SK-N-SH treated with all-trans-retinoic acid at 6 μM for 48 hours (cell line): ENCODE measurements around the gene PLEKHA1.

ENCODE experiments used
- ATAC-seq: fragments of 200-7000 bp; cut with Tn5 transposase; 3 replicates; pipeline ENCODE4 v1.9.1; 2020; ENCODE audit warnings: mild to moderate bottlenecking, moderate library complexity
- ARNTL ChIP-seq: fragments of 450-650 bp; formaldehyde crosslinking; IDR thresholded peaks from 2 replicates; pipeline ENCODE4 v1.5.0; 2020; ENCODE audit warnings: low read depth, mild to moderate bottlenecking, moderate library complexity, borderline replicate concordance
- BACH2 ChIP-seq: fragments of 250-450 bp; sonication (Bioruptor Pico); IDR thresholded peaks from 2 replicates; pipeline ENCODE4 v1.9.0; 2021; ENCODE audit warnings: mild to moderate bottlenecking, borderline replicate concordance
- CSDC2 ChIP-seq: fragments of 250-450 bp; sonication (Bioruptor Pico); IDR thresholded peaks from 2 replicates; pipeline ENCODE4 v1.5.0; 2020; ENCODE audit warnings: mild to moderate bottlenecking, moderate library complexity
- ESRRG ChIP-seq: fragments of 250-450 bp; sonication (Bioruptor Pico); IDR thresholded peaks from 2 replicates; pipeline ENCODE4 v1.6.1; 2021; ENCODE audit warnings: mild to moderate bottlenecking
- GLIS3 ChIP-seq: fragments of 250-450 bp; sonication (Bioruptor Pico); IDR thresholded peaks from 2 replicates; pipeline ENCODE4 v1.5.0; 2020; ENCODE audit warnings: mild to moderate bottlenecking, moderate library complexity
- ISL1 ChIP-seq: fragments of 250-450 bp; sonication (Bioruptor Pico); IDR thresholded peaks from 2 replicates; pipeline ENCODE4 v2.1.2; 2022; ENCODE audit warnings: mild to moderate bottlenecking, moderate library complexity
- OSR1 ChIP-seq: fragments of 250-450 bp; sonication (Bioruptor Pico); IDR thresholded peaks from 2 replicates; pipeline ENCODE4 v1.8.0; 2022; ENCODE audit warnings: moderate library complexity, mild to moderate bottlenecking, inconsistent platforms
- PPARA ChIP-seq: fragments of 250-450 bp; sonication (Bioruptor Pico); IDR thresholded peaks from 2 replicates; pipeline ENCODE4 v1.5.0; 2020; ENCODE audit warnings: mild to moderate bottlenecking, borderline replicate concordance
- RARB ChIP-seq: fragments of 250-450 bp; sonication (Bioruptor Pico); IDR thresholded peaks from 2 replicates; pipeline ENCODE4 v1.8.0; 2021; ENCODE audit warnings: mild to moderate bottlenecking, moderate library complexity
- SNAI2 ChIP-seq: fragments of 250-450 bp; sonication (Bioruptor Pico); IDR thresholded peaks from 2 replicates; pipeline ENCODE4 v1.5.0; 2020; ENCODE audit warnings: mild to moderate bottlenecking, moderate library complexity
- TCF4 ChIP-seq: fragments of 250-450 bp; sonication (Bioruptor Pico); IDR thresholded peaks from 2 replicates; pipeline ENCODE4 v1.8.0; 2021; ENCODE audit warnings: mild to moderate bottlenecking, moderate library complexity, borderline replicate concordance
- TOX ChIP-seq: fragments of 250-450 bp; sonication (Bioruptor Pico); IDR thresholded peaks from 2 replicates; pipeline ENCODE4 v1.8.0; 2021; ENCODE audit warnings: mild to moderate bottlenecking, moderate library complexity, borderline replicate concordance
- ZC3H10 ChIP-seq: fragments of 250-450 bp; sonication (Bioruptor Pico); IDR thresholded peaks from 2 replicates; pipeline ENCODE4 v1.5.1; 2021; ENCODE audit warnings: mild to moderate bottlenecking, moderate library complexity
- ZFP30 ChIP-seq: fragments of 450-650 bp; formaldehyde crosslinking; IDR thresholded peaks from 2 replicates; pipeline ENCODE4 v1.5.0; 2022; ENCODE audit warnings: mild to moderate bottlenecking, moderate library complexity
- ZNF565 ChIP-seq: fragments of 450-650 bp; formaldehyde crosslinking; conservative IDR thresholded peaks from 2 replicates; pipeline ENCODE4 v1.5.0; 2020; ENCODE audit warnings: low read depth, mild to moderate bottlenecking, moderate library complexity
- ZNF70 ChIP-seq: fragments of 450-650 bp; formaldehyde crosslinking; IDR thresholded peaks from 2 replicates; pipeline ENCODE4 v1.5.0; 2020; ENCODE audit warnings: mild to moderate bottlenecking, moderate library complexity
- ZNF8 ChIP-seq: fragments of 450-650 bp; formaldehyde crosslinking; IDR thresholded peaks from 2 replicates; pipeline ENCODE4 v1.5.0; 2020; ENCODE audit warnings: mild to moderate bottlenecking, moderate library complexity
- TF ChIP-seq, protein P1 (sequence below): fragments of 250-450 bp; sonication (Bioruptor Pico); IDR thresholded peaks from 2 replicates; pipeline ENCODE4 v1.5.1; 2021; ENCODE audit warnings: mild to moderate bottlenecking, moderate library complexity
- TF ChIP-seq, protein P2 (sequence below): fragments of 250-450 bp; sonication (Bioruptor Pico); IDR thresholded peaks from 2 replicates; pipeline ENCODE4 v1.5.1; 2020; ENCODE audit warnings: low read depth, mild to moderate bottlenecking, moderate library complexity
- TF ChIP-seq, protein P3 (sequence below): fragments of 250-450 bp; sonication (Bioruptor Pico); IDR thresholded peaks from 2 replicates; pipeline ENCODE4 v1.5.0; 2020; ENCODE audit warnings: mild to moderate bottlenecking, moderate library complexity
- TF ChIP-seq, protein P4 (sequence below): fragments of 250-450 bp; sonication (Bioruptor Pico); IDR thresholded peaks from 2 replicates; pipeline ENCODE4 v1.8.0; 2020; ENCODE audit warnings: mild to moderate bottlenecking, moderate library complexity, borderline replicate concordance
- TF ChIP-seq, protein P5 (sequence below): fragments of 250-450 bp; sonication (Bioruptor Pico); IDR thresholded peaks from 2 replicates; pipeline ENCODE4 v1.8.0; 2021; ENCODE audit warnings: low read depth, mild to moderate bottlenecking, moderate library complexity, borderline replicate concordance

Gene PLEKHA1

DNA sequence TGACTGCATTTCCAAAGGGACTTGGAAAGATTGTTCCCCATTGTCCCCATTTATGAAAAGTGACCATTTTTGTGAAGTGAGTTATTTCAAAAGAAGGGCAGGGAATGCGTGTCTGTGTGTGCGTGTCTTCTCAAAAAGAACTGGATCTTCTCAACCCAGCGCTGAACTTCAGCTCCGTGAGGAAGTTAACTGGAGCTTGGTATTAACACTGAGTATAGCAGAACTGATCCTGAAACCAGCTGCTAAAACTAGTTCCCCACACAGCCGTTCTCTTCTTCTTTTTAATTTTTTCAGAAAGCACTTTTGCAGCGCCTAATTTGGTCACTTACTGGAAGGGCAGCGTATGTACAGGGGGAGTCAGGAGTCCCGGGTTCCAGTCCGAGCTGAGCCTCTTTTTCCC, 45.8 kb upstream of the PLEKHA1 start (continued):
- TF ChIP-seq, protein P1, sequence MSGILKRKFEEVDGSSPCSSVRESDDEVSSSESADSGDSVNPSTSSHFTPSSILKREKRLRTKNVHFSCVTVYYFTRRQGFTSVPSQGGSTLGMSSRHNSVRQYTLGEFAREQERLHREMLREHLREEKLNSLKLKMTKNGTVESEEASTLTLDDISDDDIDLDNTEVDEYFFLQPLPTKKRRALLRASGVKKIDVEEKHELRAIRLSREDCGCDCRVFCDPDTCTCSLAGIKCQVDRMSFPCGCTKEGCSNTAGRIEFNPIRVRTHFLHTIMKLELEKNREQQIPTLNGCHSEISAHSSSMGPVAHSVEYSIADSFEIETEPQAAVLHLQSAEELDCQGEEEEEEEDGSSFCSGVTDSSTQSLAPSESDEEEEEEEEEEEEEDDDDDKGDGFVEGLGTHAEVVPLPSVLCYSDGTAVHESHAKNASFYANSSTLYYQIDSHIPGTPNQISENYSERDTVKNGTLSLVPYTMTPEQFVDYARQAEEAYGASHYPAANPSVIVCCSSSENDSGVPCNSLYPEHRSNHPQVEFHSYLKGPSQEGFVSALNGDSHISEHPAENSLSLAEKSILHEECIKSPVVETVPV = no peak

DNA sequence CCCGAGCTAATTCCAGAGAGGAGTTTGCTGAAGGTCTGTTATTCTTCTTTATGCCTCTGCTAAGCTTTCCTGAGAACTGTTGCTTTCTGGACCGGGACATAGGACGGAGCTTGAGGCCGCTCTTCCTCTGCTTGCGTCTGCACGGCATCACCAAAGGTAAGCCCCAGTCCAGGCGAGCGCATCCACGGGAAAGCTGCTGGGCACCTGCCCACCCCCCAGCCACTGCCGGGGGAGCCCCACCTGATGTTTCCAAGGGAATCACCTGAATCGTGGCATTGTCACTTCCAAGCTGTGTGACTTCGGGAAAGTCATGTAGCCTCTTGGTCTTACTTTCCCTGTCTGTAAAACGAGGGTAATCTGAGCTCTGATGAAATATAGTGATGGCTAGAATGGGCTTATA, 45.1 kb upstream of the PLEKHA1 start:
- no peak for ATAC-seq
- TF ChIP-seq ZFP30 (CRISPR knock-in tag) (no peak), OSR1 (CRISPR knock-in tag) (no peak), RARB (CRISPR knock-in tag) (no peak), BACH2 (no peak), CSDC2 (CRISPR knock-in tag) (no peak), ARNTL (no peak), SNAI2 (no peak), ISL1 (CRISPR knock-in tag) (no peak), TCF4 (CRISPR knock-in tag) (no peak), ZNF70 (CRISPR knock-in tag) (no peak), PPARA (CRISPR knock-in tag) (no peak), ZC3H10 (CRISPR knock-in tag) (no peak)
- TF ChIP-seq, protein P2, sequence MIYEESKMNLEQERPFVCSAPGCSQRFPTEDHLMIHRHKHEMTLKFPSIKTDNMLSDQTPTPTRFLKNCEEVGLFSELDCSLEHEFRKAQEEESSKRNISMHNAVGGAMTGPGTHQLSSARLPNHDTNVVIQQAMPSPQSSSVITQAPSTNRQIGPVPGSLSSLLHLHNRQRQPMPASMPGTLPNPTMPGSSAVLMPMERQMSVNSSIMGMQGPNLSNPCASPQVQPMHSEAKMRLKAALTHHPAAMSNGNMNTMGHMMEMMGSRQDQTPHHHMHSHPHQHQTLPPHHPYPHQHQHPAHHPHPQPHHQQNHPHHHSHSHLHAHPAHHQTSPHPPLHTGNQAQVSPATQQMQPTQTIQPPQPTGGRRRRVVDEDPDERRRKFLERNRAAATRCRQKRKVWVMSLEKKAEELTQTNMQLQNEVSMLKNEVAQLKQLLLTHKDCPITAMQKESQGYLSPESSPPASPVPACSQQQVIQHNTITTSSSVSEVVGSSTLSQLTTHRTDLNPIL (CRISPR knock-in tag) = no peak
- TF ChIP-seq, protein P3, sequence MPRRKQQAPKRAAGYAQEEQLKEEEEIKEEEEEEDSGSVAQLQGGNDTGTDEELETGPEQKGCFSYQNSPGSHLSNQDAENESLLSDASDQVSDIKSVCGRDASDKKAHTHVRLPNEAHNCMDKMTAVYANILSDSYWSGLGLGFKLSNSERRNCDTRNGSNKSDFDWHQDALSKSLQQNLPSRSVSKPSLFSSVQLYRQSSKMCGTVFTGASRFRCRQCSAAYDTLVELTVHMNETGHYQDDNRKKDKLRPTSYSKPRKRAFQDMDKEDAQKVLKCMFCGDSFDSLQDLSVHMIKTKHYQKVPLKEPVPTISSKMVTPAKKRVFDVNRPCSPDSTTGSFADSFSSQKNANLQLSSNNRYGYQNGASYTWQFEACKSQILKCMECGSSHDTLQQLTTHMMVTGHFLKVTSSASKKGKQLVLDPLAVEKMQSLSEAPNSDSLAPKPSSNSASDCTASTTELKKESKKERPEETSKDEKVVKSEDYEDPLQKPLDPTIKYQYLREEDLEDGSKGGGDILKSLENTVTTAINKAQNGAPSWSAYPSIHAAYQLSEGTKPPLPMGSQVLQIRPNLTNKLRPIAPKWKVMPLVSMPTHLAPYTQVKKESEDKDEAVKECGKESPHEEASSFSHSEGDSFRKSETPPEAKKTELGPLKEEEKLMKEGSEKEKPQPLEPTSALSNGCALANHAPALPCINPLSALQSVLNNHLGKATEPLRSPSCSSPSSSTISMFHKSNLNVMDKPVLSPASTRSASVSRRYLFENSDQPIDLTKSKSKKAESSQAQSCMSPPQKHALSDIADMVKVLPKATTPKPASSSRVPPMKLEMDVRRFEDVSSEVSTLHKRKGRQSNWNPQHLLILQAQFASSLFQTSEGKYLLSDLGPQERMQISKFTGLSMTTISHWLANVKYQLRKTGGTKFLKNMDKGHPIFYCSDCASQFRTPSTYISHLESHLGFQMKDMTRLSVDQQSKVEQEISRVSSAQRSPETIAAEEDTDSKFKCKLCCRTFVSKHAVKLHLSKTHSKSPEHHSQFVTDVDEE (CRISPR knock-in tag) = no peak

DNA sequence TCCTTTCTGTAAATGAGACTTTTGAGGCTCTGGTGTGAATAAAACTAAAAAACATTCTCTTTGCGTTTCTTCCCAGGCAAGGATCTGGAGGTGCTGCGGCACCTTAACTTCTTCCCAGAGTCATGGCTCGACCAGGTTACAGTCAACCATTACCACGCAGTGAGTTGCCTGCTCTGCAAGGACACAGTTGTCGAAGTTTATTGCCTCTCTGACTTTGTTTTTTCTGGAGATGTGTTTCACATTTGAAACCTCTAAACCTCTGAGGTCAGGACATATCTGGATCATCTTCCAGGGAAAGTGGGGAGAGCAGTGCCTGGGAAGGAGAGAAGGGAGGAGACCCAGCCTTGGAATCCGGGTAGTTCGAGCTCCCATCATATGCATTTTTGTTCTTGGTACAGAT, 43.4 kb upstream of the PLEKHA1 start:
- no peak for ATAC-seq
- TF ChIP-seq ARNTL = no peak
- no peak for TF ChIP-seq ESRRG (CRISPR knock-in tag)
- no peak for TF ChIP-seq ZNF70 (CRISPR knock-in tag)
- TF ChIP-seq RARB (CRISPR knock-in tag) = no peak
- TF ChIP-seq TOX (CRISPR knock-in tag) = no peak
- no peak for TF ChIP-seq ZFP30 (CRISPR knock-in tag)
- TF ChIP-seq, protein P4, sequence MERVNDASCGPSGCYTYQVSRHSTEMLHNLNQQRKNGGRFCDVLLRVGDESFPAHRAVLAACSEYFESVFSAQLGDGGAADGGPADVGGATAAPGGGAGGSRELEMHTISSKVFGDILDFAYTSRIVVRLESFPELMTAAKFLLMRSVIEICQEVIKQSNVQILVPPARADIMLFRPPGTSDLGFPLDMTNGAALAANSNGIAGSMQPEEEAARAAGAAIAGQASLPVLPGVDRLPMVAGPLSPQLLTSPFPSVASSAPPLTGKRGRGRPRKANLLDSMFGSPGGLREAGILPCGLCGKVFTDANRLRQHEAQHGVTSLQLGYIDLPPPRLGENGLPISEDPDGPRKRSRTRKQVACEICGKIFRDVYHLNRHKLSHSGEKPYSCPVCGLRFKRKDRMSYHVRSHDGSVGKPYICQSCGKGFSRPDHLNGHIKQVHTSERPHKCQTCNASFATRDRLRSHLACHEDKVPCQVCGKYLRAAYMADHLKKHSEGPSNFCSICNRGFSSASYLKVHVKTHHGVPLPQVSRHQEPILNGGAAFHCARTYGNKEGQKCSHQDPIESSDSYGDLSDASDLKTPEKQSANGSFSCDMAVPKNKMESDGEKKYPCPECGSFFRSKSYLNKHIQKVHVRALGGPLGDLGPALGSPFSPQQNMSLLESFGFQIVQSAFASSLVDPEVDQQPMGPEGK (CRISPR knock-in tag) = no peak
- TF ChIP-seq, protein P2 (CRISPR knock-in tag) = no peak
- TF ChIP-seq, protein P5, sequence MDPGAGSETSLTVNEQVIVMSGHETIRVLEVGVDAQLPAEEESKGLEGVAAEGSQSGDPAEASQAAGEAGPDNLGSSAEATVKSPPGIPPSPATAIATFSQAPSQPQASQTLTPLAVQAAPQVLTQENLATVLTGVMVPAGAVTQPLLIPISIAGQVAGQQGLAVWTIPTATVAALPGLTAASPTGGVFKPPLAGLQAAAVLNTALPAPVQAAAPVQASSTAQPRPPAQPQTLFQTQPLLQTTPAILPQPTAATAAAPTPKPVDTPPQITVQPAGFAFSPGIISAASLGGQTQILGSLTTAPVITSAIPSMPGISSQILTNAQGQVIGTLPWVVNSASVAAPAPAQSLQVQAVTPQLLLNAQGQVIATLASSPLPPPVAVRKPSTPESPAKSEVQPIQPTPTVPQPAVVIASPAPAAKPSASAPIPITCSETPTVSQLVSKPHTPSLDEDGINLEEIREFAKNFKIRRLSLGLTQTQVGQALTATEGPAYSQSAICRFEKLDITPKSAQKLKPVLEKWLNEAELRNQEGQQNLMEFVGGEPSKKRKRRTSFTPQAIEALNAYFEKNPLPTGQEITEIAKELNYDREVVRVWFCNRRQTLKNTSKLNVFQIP (CRISPR knock-in tag) = no peak
- no peak for TF ChIP-seq ZNF8
- TF ChIP-seq, protein P1 = no peak
- TF ChIP-seq OSR1 (CRISPR knock-in tag) = no peak
- TF ChIP-seq GLIS3 (CRISPR knock-in tag) = no peak
- no peak for TF ChIP-seq ZNF565
